MCF 10A (cell line): ENCODE data around the gene CMTM5. TPM values are rescaled to one million over a fixed set of nuclear protein-coding genes. Genes with fewer than 3 reads are reported as not detected.

Source experiments
- BruUV-seq: library from RNA; stranded (reverse); fragments of 400-500 nt; replicated peaks from 2 replicates; lab custom pipeline; 2021; lab: Mats Ljungman, UMichigan
- CTCF ChIA-PET: fragments of 300-600 bp; sonication (Branson Sonifier 250); formaldehyde crosslinking; extraction: SDS; loops from one replicate; lab custom pipeline; 2021; ENCODE audit warnings: antibody characterized with exemption, inconsistent platforms; lab: Yijun Ruan, JAX
- POLR2A ChIA-PET: fragments of 300-600, 350-650 bp; sonication (Branson Sonifier 250); formaldehyde crosslinking; extraction: SDS; loops from one replicate; lab custom pipeline; 2020; ENCODE audit warnings: antibody characterized with exemption, inconsistent platforms; lab: Yijun Ruan, JAX
- DNase-seq: peaks from one replicate; pipeline ENCODE4 v3.0.0-alpha.2; 2018; ENCODE audit not compliant: unreplicated experiment
- H3K27ac Mint-ChIP-seq: one replicate; pipeline ENCODE4 v1.8.0; 2022; ENCODE audit warnings: mild to moderate bottlenecking, low read depth, mixed read lengths; ENCODE audit not compliant: unreplicated experiment
- H3K27me3 Mint-ChIP-seq: one replicate; pipeline ENCODE4 v1.8.0; 2022; ENCODE audit warnings: mixed read lengths; ENCODE audit not compliant: insufficient read depth, unreplicated experiment
- H3K36me3 Mint-ChIP-seq: one replicate; pipeline ENCODE4 v1.8.0; 2022; ENCODE audit warnings: mild to moderate bottlenecking, moderate library complexity, mixed read lengths; ENCODE audit not compliant: insufficient read depth, unreplicated experiment
- H3K4me1 Mint-ChIP-seq: one replicate; pipeline ENCODE4 v1.8.0; 2022; ENCODE audit warnings: mixed read lengths; ENCODE audit not compliant: insufficient read depth, unreplicated experiment
- H3K4me3 Mint-ChIP-seq: one replicate; pipeline ENCODE4 v1.8.0; 2022; ENCODE audit warnings: mild to moderate bottlenecking, moderate library complexity, mixed read lengths; ENCODE audit not compliant: unreplicated experiment
- H3K9me3 Mint-ChIP-seq: one replicate; pipeline ENCODE4 v1.8.0; 2022; ENCODE audit warnings: mixed read lengths; ENCODE audit not compliant: unreplicated experiment
- intact Hi-C: fragments of 100-400 bp; cut with micrococcal nuclease; formaldehyde crosslinking; loops from 2 replicates; pipeline ENCODE4 v1.14.1; 2022
- total RNA-seq: library from RNA; stranded (reverse); gene quantifications from 2 replicates; pipeline ENCODE4 v1.2.3, GENCODE V29; 2022
- TF ChIP-seq, protein P1 (sequence below): fragments of 200-600 bp; IDR thresholded peaks from one replicate; pipeline ENCODE4 v1.8.0; 2022; ENCODE audit warnings: antibody characterized with exemption, mild to moderate bottlenecking; ENCODE audit not compliant: unreplicated experiment

The CMTM5 gene
- total RNA-seq, 1 experiment from 2014 or later: not detected

DNA sequence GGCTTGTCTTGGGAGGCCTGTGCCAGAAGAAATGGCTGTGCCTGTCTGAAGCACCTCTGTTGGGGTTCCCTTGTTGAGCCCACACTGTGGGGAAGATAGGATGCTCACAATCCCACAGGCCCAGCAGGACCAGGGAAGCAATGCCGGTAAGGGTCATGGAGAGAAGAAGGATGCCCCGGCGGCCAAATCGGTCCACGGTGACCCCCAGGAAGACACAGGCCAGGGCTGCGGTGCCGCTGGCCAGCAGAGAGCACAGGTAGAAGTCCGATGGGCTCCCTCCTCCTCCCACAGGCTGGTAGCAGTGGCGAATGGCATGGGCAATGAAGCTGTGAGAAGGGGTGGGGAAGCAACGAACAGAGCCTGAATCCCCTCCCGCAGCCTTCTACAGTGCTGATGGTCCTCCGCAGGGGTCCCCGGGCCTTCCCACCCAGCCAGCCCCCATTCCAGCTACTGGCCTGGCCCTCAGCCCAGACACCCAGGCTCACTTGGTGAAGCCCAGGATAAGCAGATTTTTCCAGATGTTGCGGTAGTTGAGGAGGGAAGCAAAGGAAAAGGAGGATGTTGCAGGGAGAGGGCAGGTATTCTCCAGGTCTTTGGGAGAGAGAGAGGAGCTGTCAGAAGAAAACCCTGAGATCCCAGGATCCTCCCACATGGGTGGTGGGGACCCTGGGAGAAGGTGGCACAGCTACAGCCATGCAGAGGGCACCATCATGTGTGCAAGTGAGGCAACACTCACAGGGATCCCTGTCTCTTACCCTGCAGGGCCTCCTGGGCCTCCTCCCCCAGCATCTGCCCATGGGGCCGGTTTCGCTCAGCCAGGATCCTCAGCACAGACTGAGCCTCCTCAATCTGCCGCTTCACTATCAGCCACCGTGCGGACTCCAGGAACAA lies 29.2 kb upstream of the CMTM5 start:
- ChIA-PET POLR2A (no interaction called here), CTCF (no interaction called here)
- Mint-ChIP-seq H3K27me3 (peaks cover 31% of the 10 kb centered on the region), H3K36me3 (no peaks in the 10 kb centered on the region), H3K4me1 (no peaks in the 10 kb centered on the region), H3K9me3 (peaks cover 7% of the 10 kb centered on the region), H3K27ac (no peak overlapping the region), H3K4me3 (no peak overlapping the region)
- intact Hi-C loops: no loop called here
- TF ChIP-seq, protein P1, sequence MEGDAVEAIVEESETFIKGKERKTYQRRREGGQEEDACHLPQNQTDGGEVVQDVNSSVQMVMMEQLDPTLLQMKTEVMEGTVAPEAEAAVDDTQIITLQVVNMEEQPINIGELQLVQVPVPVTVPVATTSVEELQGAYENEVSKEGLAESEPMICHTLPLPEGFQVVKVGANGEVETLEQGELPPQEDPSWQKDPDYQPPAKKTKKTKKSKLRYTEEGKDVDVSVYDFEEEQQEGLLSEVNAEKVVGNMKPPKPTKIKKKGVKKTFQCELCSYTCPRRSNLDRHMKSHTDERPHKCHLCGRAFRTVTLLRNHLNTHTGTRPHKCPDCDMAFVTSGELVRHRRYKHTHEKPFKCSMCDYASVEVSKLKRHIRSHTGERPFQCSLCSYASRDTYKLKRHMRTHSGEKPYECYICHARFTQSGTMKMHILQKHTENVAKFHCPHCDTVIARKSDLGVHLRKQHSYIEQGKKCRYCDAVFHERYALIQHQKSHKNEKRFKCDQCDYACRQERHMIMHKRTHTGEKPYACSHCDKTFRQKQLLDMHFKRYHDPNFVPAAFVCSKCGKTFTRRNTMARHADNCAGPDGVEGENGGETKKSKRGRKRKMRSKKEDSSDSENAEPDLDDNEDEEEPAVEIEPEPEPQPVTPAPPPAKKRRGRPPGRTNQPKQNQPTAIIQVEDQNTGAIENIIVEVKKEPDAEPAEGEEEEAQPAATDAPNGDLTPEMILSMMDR: no peak
- no peak for DNase-seq
- no TSS peak for BruUV-seq

DNA sequence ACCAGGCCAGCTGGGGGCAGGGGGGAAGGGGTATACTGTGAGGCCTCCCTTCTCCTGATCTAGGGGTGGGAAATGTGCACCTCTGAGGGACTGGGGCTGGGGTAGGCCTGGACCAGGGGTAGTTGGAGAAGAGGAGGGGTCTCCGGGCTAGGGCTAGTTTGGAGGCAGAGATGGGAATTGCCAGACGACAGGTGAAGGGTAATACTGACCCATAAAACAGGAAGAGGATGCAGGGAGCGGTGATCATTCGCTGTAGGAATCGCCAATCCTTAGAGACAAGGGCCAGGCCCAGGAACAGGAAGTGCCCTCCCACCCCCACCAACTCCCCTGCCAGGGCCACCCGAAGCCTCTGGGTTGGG lies 28.6 kb upstream of the CMTM5 start:
- H3K27me3 Mint-ChIP-seq: peaks cover 37% of the 10 kb centered on the region

DNA sequence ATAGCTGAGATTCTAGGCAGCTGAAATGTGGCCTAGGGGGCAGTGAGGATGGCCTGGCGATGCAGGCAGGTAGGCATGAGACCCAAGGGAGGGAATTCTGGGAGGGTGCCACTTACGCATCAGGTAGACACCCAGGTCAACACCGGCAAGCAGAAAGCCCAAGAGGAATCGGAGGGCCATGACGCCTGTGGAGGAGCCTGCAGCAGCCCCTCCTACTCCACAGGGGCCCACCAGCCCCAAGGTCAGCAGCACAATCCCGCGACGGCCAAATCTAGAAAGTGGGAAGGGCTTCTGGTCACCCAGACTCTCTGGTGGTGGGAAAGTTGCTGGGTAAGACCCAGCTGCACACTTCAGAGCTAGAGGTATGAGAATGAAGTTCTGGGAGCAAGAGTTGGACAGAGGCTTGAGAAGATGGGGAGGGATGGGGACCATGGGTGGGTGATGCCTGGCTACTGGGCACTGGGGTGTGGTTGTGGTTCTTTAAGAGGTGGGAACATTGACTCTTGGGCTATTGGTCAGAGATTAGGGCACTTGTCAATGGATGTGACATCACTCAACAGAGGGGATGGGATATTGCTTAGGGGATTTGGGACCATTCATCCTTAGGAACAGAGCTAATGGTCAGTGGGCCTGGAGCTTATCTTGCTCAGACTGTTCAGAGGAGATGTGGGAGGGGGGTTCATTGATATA lies 27.5 kb upstream of the CMTM5 start:
- peaks cover 7% of the 10 kb centered on the region for H3K9me3 Mint-ChIP-seq
- TF ChIP-seq, protein P1: no peak
- CTCF ChIA-PET: interaction anchor here (0.6 to 1.1 kb wide), 4 partner anchors 14 to 31 kb away, joined by 3 to 4 read pairs (median 3); no protein-coding TSS in a partner anchor
- DNase-seq: no peak
- no peak overlapping the region for H3K27ac Mint-ChIP-seq
- H3K4me3 Mint-ChIP-seq: no peak overlapping the region
- POLR2A ChIA-PET: no interaction called here
- intact Hi-C loops: no loop called here
- BruUV-seq: no TSS peak
- peaks cover 47% of the 10 kb centered on the region for H3K27me3 Mint-ChIP-seq
- no peaks in the 10 kb centered on the region for H3K4me1 Mint-ChIP-seq
- no peaks in the 10 kb centered on the region for H3K36me3 Mint-ChIP-seq

More for the DNA sequence above, 28.6 kb upstream of the CMTM5 start:
- TF ChIP-seq, protein P1: no peak
- CTCF ChIA-PET: interaction anchor here (0.7 kb wide), 1 partner anchor 21 kb away, joined by 4 read pairs; no protein-coding TSS in a partner anchor
- BruUV-seq: no TSS peak
- DNase-seq: no peak
- intact Hi-C loops: no loop called here
- H3K36me3 Mint-ChIP-seq: no peaks in the 10 kb centered on the region
- no peak overlapping the region for H3K27ac Mint-ChIP-seq
- POLR2A ChIA-PET: no interaction called here
- no peak overlapping the region for H3K4me3 Mint-ChIP-seq
- no peaks in the 10 kb centered on the region for H3K4me1 Mint-ChIP-seq
- H3K9me3 Mint-ChIP-seq: peaks cover 7% of the 10 kb centered on the region
